ENCODE data around the gene IRF6.

The IRF6 gene

DNA sequence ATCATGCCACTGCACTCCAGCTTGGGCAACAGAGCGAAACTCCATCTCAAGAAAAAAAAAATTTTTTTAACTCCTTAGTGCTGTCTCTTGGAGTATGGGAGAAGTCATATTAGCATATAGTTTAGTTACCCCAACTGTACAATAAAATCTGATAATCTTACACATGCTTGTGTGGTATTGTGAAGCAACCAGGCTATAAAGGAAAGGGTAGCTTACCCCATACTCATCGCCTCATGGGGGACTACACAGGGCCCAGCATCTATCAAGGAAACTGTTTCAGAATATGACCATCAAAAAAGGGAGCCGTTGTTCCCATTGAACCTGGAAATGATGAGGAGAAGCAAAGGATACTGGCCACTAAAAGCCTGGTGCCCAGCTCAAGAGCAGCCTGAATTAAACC lies 53.1 kb downstream of the IRF6 start:
- Histone ChIP-seq H3K36me3 (ENCODE audit: control insufficient read depth, insufficient read depth, low read length) (no peaks in the 10 kb centered on the region), H3K27me3 (ENCODE audit: insufficient read depth, low read length, poor library complexity) (no peaks in the 10 kb centered on the region), H2BK120ac (ENCODE audit: low read depth, low read length) (no peak overlapping the region), H2BK5ac (ENCODE audit: low read length) (no peak overlapping the region), H3K4me1 (ENCODE audit: control insufficient read depth, low read depth, low read length) (no peaks in the 10 kb centered on the region), H3K79me2 (ENCODE audit: control insufficient read depth, insufficient read depth, low read length) (no peaks in the 10 kb centered on the region), H3K79me1 (ENCODE audit: low read length) (no peaks in the 10 kb centered on the region), H3K4me3 (ENCODE audit: low read length) (no peak overlapping the region), H2BK15ac (replicated peaks; ENCODE audit: low read depth) (no peak overlapping the region), H3K56ac (ENCODE audit: low read length) (no peak overlapping the region), H3K9ac (ENCODE audit: low read length) (no peak overlapping the region), H3K27ac (ENCODE audit: low read depth, low read length) (no peak overlapping the region), H3K18ac (ENCODE audit: low read length) (no peak overlapping the region), H4K5ac (ENCODE audit: low read length) (no peak overlapping the region), H3K23ac (ENCODE audit: low read length) (no peak overlapping the region), H2AK5ac (ENCODE audit: low read length) (no peak overlapping the region), H4K8ac (ENCODE audit: low read depth, low read length) (no peak overlapping the region), H3K4ac (ENCODE audit: low read depth, low read length) (no peak overlapping the region), H3K4me2 (ENCODE audit: low read length) (no peak overlapping the region)
- no CpG with 5 or more reads among the region's 3 CpGs for WGBS (ENCODE audit: extremely low coverage, insufficient coverage, low lambda C conversion rate)
- no peak for DNase-seq

DNA sequence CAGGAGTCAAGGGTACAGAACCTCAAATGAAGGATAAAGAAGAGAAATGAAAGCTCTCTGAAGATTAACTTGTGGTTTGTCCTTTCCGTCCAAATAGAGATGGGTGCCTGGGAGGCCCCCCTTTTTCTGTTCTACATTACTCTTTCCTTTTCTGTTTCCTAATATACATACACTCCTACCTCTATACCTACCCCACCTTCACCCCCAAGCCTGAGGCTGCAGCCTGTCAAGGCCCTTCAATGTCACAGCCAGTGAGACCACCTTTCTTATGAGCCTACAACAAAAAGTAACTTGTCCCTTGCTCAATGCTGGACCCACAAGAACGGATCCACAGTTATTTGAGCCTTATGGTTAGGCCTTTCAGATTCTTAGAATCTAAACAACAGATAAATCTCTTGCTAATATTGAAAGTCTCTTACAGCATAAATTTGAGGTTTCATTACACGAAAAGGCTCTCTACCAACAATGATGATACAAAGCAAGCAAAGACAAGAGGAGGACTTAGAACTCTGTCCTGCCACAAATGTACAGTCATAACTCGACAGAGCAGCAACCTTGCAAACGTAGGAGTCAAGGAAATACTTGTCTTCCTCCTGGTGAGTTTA lies 54.2 kb downstream of the IRF6 start:
- Histone ChIP-seq H3K79me1 (ENCODE audit: low read length) (no peaks in the 10 kb centered on the region), H3K36me3 (ENCODE audit: control insufficient read depth, insufficient read depth, low read length) (no peaks in the 10 kb centered on the region), H3K23ac (ENCODE audit: low read length) (no peak overlapping the region), H3K4me1 (ENCODE audit: control insufficient read depth, low read depth, low read length) (no peaks in the 10 kb centered on the region), H4K5ac (ENCODE audit: low read length) (no peak overlapping the region), H3K9ac (ENCODE audit: low read length) (no peak overlapping the region), H3K79me2 (ENCODE audit: control insufficient read depth, insufficient read depth, low read length) (no peaks in the 10 kb centered on the region), H3K4ac (ENCODE audit: low read depth, low read length) (no peak overlapping the region), H2BK120ac (ENCODE audit: low read depth, low read length) (no peak overlapping the region), H3K4me2 (ENCODE audit: low read length) (no peak overlapping the region), H3K56ac (ENCODE audit: low read length) (no peak overlapping the region), H3K4me3 (ENCODE audit: low read length) (no peak overlapping the region), H2BK5ac (ENCODE audit: low read length) (no peak overlapping the region), H2BK15ac (replicated peaks; ENCODE audit: low read depth) (no peak overlapping the region), H2AK5ac (ENCODE audit: low read length) (no peak overlapping the region), H3K27me3 (ENCODE audit: insufficient read depth, low read length, poor library complexity) (no peaks in the 10 kb centered on the region), H3K27ac (ENCODE audit: low read depth, low read length) (no peak overlapping the region), H3K18ac (ENCODE audit: low read length) (no peak overlapping the region), H4K8ac (ENCODE audit: low read depth, low read length) (no peak overlapping the region)
- DNase-seq, result no peak
- no CpG with 5 or more reads among the region's 5 CpGs for WGBS (ENCODE audit: extremely low coverage, insufficient coverage, low lambda C conversion rate)

DNA sequence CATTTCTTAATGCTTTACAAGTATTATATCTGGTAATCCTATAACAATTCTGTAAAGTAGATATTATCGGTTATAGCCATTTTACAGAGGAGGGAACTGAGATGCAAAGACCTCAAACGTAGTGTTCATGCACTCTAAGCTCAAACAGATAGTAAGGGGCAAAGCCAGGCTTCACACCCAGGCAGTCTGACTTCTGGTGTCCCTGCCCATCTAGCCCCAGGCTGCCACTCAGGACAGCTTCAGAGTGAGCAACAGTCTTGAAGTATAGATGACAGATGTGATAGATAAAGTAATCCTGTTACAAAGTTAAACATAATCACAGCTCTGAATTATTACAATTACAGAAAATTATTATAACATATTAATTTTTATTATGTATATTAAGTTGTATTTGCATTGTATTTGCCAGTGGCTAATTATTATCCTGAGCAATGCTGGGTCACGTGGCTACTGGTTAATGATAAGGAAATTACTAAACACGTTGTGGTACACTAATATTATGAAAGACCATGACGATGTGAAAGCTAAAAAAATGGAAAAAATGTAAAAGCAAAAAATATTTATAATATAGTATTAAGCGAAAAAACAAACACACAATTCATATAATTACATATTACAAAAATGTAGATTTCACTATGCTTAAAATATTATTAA lies 56.1 kb downstream of the IRF6 start:
- no peak overlapping the region for H3K23ac ChIP-seq (ENCODE audit: low read length)
- DNase-seq, result no peak
- H4K5ac ChIP-seq (ENCODE audit: low read length), result no peak overlapping the region
- H3K56ac ChIP-seq (ENCODE audit: low read length), result no peak overlapping the region
- no peak overlapping the region for H3K18ac ChIP-seq (ENCODE audit: low read length)
- H2BK5ac ChIP-seq (ENCODE audit: low read length), result no peak overlapping the region
- no peak overlapping the region for H3K4me2 ChIP-seq (ENCODE audit: low read length)
- no peaks in the 10 kb centered on the region for H3K79me2 ChIP-seq (ENCODE audit: control insufficient read depth, insufficient read depth, low read length)
- H3K4ac ChIP-seq (ENCODE audit: low read depth, low read length), result no peak overlapping the region
- no peaks in the 10 kb centered on the region for H3K27me3 ChIP-seq (ENCODE audit: insufficient read depth, low read length, poor library complexity)
- H4K8ac ChIP-seq (ENCODE audit: low read depth, low read length), result no peak overlapping the region
- no peak overlapping the region for H3K4me3 ChIP-seq (ENCODE audit: low read length)
- no peaks in the 10 kb centered on the region for H3K79me1 ChIP-seq (ENCODE audit: low read length)
- no peak overlapping the region for H2AK5ac ChIP-seq (ENCODE audit: low read length)
- H2BK120ac ChIP-seq (ENCODE audit: low read depth, low read length), result no peak overlapping the region
- H3K4me1 ChIP-seq (ENCODE audit: control insufficient read depth, low read depth, low read length), result no peaks in the 10 kb centered on the region
- H3K27ac ChIP-seq (ENCODE audit: low read depth, low read length), result no peak overlapping the region
- H2BK15ac ChIP-seq (replicated peaks; ENCODE audit: low read depth), result no peak overlapping the region
- H3K36me3 ChIP-seq (ENCODE audit: control insufficient read depth, insufficient read depth, low read length), result no peaks in the 10 kb centered on the region
- H3K9ac ChIP-seq (ENCODE audit: low read length), result no peak overlapping the region
- 100% methylated on average over 1 of the region's 6 CpGs for WGBS (ENCODE audit: extremely low coverage, insufficient coverage, low lambda C conversion rate)

DNA sequence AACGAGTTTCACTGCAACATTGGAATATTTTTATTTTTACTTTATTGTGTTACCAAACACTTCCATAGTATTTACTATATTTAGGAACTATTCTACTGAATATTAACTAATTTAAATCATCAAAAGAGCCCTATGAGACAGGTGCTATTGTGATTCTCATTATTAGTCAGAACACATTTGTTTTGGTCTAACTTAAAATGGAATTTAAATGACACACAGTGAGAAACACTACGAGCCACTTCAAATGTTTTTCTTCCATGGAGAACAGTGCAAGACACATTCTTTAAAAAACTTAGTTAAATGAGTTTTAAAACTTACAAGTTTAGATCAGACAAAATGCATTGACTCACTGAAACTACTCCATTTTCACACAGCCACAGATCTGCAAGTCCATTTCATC lies 56.7 kb downstream of the IRF6 start:
- no peak overlapping the region for H2BK5ac ChIP-seq (ENCODE audit: low read length)
- H3K79me1 ChIP-seq (ENCODE audit: low read length), result no peaks in the 10 kb centered on the region
- no peak overlapping the region for H4K5ac ChIP-seq (ENCODE audit: low read length)
- no peaks in the 10 kb centered on the region for H3K79me2 ChIP-seq (ENCODE audit: control insufficient read depth, insufficient read depth, low read length)
- DNase-seq, result no peak
- H3K27me3 ChIP-seq (ENCODE audit: insufficient read depth, low read length, poor library complexity), result no peaks in the 10 kb centered on the region
- no peak overlapping the region for H3K4ac ChIP-seq (ENCODE audit: low read depth, low read length)
- H3K23ac ChIP-seq (ENCODE audit: low read length), result no peak overlapping the region
- no peak overlapping the region for H2AK5ac ChIP-seq (ENCODE audit: low read length)
- H3K56ac ChIP-seq (ENCODE audit: low read length), result no peak overlapping the region
- H4K8ac ChIP-seq (ENCODE audit: low read depth, low read length), result no peak overlapping the region
- 92% methylated on average over 1 of the region's 2 CpGs for WGBS (ENCODE audit: extremely low coverage, insufficient coverage, low lambda C conversion rate)
- H3K4me2 ChIP-seq (ENCODE audit: low read length), result no peak overlapping the region
- no peak overlapping the region for H3K4me3 ChIP-seq (ENCODE audit: low read length)
- H3K27ac ChIP-seq (ENCODE audit: low read depth, low read length), result no peak overlapping the region
- no peak overlapping the region for H2BK15ac ChIP-seq (replicated peaks; ENCODE audit: low read depth)
- H3K18ac ChIP-seq (ENCODE audit: low read length), result no peak overlapping the region
- H2BK120ac ChIP-seq (ENCODE audit: low read depth, low read length), result no peak overlapping the region
- H3K36me3 ChIP-seq (ENCODE audit: control insufficient read depth, insufficient read depth, low read length), result no peaks in the 10 kb centered on the region
- H3K9ac ChIP-seq (ENCODE audit: low read length), result no peak overlapping the region
- H3K4me1 ChIP-seq (ENCODE audit: control insufficient read depth, low read depth, low read length), result no peaks in the 10 kb centered on the region

DNA sequence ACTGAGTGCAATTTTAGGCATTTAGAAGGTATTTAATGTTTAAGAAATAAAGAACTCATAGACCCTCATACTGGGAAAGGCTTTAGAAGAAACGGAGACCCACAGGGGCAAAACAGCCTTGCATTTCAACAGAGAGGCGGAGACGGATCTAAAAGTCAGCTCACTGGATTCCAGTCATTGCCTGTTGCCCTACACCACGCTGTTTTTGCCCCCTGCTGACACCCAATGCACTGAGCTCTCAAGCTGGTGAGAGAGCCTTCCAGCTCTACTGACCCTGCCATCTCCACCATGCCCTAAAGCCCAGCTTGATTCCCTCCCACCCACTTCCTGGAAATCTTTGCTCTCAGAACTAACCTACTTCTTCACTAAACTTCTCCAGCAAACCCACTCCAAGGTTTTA lies 57.3 kb downstream of the IRF6 start:
- Histone ChIP-seq H3K36me3 (ENCODE audit: control insufficient read depth, insufficient read depth, low read length) (no peaks in the 10 kb centered on the region), H3K4me2 (ENCODE audit: low read length) (no peak overlapping the region), H3K4me1 (ENCODE audit: control insufficient read depth, low read depth, low read length) (no peaks in the 10 kb centered on the region), H2BK120ac (ENCODE audit: low read depth, low read length) (no peak overlapping the region), H2AK5ac (ENCODE audit: low read length) (no peak overlapping the region), H3K27ac (ENCODE audit: low read depth, low read length) (no peak overlapping the region), H3K4ac (ENCODE audit: low read depth, low read length) (no peak overlapping the region), H4K8ac (ENCODE audit: low read depth, low read length) (no peak overlapping the region), H3K18ac (ENCODE audit: low read length) (no peak overlapping the region), H3K4me3 (ENCODE audit: low read length) (no peak overlapping the region), H3K9ac (ENCODE audit: low read length) (no peak overlapping the region), H4K5ac (ENCODE audit: low read length) (no peak overlapping the region), H3K79me2 (ENCODE audit: control insufficient read depth, insufficient read depth, low read length) (no peaks in the 10 kb centered on the region), H3K23ac (ENCODE audit: low read length) (no peak overlapping the region), H3K27me3 (ENCODE audit: insufficient read depth, low read length, poor library complexity) (no peaks in the 10 kb centered on the region), H2BK15ac (replicated peaks; ENCODE audit: low read depth) (no peak overlapping the region), H2BK5ac (ENCODE audit: low read length) (no peak overlapping the region), H3K56ac (ENCODE audit: low read length) (no peak overlapping the region), H3K79me1 (ENCODE audit: low read length) (no peaks in the 10 kb centered on the region)
- no CpG with 5 or more reads among the region's 4 CpGs for WGBS (ENCODE audit: extremely low coverage, insufficient coverage, low lambda C conversion rate)
- peak; percentile 21 for DNase-seq

Measured in mesendoderm (in vitro differentiated cells).